ENCODE results near the gene PNPLA5.

The PNPLA5 gene

DNA sequence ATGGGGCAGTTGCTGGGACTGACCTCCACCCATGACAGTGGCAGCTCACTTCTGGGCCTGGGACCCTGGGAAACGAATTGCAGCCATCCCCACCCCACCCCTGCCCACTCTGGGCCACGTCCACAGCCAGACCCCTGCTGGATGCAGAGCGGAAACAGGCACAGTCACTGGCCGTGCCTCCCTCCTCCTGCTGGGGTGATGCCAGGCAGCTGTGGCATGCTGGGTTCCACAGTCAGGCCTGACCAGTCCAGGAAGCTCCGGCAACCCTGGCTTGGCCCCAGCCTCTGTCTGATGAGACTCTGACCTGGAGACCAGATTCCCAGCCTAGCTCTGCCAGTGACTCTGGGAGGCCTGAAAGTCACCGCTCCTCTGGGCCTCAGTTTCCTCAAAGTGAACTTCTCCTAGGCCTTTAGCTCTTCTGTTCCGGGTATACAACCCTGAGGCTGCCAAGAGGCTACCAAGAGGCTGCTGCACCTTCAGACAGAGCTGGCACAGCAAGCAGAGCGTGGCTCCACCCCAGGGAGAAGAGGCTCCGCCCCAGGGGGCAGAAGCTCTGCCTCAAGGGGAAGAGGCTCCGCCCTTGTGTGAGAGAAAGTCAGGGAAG lies 38.4 kb downstream of the PNPLA5 start:
- no peak for DNase-seq

DNA sequence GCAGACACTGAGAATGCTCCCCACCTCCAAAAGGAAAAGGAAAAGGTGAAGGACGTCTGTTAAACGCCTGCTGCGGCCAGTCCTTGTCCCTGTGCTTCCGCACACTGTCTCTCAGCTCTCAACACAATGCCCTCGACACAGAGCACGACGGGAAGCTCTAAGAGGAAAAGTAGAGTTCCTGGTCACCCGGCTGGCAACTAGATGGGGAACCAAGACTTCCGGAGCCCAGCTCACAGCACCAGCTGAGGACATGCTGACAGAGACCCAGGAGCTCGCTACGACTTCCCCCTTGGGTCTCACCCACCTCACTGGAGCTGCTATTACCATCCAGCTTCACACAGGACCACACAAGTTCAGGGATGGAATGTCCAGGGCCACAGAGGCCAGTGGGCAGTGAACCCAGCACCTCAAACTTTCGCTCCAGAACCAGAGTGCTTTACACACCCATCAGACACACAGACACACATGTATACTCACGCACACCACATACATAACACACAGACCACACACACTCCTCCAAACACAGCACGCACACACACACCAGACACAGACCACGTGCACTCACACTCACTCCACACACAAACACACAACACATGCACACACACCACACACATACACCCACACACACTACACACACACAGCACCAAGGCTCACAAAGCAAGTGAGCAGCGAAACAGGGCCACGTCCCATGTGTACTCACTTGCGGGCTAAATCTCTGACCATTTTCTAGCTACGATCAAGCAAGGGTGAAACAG lies 39.1 kb downstream of the PNPLA5 start:
- DNase-seq, result no peak

DNA sequence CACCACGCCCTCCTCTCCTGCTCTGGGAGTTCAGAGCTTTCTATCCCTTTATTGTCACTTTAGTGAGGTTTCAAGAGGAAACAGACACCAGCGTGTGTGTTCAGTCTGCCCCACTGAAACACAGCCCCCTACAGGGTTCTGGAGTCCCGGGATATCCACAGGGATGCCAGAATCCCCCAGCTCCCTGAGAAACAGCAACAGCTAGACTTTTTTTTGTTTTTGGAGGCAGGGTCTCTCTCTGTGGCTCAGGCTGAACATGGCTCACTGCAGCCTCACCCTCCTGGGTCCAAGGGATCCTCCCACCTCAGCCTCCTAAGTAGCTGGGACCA lies 39.9 kb downstream of the PNPLA5 start:
- no peak for DNase-seq

DNA sequence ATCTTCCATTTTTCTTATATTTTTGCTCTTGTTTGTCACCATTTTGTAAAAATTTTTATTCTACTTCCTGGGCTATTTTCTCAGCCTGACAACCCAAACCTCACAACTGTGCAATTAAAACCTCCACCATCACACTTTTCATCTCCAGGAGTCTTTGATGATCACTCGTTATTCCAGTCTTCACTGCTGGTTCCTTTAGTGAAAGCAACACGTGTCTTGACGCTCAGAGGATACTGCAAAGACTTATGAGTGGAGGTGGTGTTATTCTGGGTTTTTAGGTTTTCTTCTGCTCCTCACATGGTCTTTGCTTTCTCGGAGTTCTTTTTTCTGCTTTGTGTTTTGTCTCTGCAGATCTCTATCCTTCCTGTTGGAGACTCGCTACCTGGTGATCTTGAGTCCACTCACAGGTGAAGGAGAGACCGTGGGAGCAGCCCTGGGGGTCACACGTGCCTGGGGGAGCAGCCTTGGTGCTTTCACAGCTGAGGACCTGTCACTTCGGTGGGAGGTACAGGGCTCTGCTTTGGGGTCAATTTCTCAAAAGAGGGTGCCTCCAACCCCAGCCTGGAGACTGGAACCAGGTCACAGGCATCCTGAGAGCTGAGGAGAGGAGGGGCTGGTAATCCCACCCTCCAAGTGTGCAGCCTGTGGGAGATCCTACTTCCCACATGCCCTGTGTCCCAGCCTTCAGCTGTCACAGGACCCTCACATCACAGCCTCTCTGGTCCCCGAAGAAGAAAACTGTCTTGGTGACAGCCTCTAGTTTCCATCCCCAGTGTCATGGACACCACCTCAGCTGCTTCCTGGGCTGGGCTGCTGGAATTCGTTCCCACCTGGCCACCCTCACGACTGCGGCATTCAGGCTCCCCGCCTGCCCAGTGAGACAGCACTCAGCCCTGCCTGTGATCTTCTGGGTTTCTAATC lies 40.5 kb downstream of the PNPLA5 start:
- DNase-seq, result no peak

DNA sequence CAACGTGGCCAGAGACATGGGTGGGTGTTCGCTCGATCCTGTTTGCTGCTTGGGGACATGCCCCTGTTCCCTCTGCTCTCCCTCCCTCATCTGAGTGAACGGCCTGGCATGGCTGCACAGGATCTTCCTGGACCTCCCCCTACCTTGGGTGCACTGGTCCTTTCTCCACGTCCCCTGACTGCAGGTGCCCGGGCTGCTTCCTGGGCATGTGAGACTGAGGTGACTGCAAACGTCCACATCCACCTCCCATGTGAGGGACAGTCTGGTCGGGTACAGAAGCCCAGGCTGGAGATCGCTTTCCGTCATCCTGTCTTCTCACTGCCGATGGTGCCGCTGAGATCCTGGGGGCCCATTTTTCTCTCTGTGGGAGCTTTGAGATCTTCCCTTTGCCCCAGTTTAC lies 41.3 kb downstream of the PNPLA5 start:
- no peak for DNase-seq

DNA sequence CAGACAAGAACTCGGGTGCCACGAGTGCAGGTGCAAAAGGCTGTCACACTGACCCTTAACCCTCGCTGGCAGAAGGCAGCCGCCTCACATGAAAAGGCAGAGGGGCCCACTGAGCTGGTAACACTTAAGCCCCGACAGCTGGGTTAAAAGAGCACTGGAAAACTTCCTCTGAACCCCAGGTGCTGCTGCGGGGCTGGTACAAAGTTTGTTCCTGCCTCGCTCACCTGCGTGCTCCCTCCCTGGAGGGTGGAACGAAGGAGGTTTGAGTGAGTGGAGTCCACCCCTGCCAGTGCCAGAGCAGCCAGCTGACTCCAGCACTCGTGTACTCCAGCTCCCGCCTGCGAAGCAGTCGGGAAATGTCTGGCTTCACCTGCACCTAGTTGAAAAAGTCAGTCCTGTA lies 42.1 kb downstream of the PNPLA5 start:
- no peak for DNase-seq

DNA sequence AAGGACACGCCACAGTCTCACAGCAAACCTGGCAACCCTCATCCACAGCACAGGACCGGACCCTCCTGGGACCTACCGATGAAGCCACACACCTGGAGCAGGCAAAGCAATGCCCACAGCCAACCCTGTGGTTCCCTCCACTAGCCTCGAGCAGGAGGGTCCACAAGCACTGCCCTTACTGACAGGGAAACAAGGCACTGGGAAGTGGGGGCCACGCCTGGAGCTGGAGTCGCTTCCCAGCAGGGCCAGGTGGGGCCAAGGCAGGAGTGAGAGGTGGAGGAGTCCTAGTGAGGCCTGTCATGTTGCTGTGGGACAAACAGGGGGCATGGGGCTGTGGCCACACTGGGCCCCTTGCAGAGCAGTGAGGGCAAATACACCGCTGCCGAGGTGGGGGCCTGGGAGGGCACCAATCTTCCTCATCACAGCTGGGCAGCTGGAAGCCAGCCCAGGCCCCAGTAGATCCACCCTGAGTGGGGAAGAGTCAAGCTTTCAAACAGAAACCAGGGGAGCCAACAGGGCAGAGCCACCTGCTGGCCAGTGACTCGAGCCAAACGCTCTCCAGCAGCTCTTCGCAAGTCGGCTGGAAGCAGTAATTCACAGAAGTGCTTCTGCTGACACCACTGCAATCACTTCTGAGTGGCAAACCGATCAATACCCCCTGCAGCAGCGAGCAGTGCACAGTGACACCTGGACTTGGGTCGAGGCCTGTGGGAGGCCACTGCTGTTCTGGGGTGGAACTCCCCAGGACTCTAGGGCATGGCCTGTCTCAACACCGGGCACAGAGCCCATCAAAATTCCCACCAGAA lies 43.2 kb downstream of the PNPLA5 start:
- DNase-seq, result no peak

DNA sequence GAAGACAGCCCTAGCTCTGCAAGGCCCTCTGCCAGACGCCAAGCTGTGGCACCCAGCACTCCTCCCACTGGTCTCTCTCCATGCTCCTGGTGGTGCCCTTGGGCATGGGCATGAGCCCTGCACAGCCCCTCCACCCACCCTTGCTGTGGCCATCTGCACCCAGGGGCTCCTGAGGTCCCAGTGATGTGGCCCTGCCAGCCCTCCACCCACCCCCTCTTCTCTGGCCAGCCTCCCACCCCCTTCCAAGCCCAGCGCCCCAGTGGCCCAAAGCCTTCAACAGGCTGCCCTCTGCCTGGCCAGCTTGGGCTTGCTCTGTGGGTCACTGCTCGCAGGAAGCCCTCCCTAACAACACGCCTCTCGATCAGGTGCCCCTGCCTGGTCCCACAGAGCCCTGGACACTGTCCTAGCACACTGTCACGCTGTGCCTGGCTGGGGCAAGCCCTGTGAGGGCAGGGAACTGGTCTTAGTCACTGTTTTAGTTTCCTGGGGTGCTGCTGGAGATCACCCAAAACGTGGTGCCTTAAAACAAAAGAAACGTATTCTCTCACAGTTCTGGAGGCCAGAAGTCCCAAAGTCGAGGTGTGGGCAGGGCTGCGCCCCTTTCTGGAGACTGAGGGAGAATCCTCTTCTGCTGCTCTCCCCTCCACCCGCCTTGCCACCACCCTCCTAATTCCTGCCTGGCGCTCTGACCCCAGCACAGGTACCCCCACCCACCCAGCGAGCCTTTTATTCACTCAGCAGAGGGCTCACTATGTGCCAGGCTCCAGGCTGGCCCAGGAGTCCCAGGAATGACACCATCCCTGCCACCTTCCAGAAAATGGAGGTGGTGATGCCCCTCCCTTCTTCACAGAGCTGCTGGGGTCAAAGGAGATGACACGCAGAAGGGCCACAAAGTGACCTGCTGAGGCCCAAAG lies 44.2 kb downstream of the PNPLA5 start:
- no peak for DNase-seq

DNA sequence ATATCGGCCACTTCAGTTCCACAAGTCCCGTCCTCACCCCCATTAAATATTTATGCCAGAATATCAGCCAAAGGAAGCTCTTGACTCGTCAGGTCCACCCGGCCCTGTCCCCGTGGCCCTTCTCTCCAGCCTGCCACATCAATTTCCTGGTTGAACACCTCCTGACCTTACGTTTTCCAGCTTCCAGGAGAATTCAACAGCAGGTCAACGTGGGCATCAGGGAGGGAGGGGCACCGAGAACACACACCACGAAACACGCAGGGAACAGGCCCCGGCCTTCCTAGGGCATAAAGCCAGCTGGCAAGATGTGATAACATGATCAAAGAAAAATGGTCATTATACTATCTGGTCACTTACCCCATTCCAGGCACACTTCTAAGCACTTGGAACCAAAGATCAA lies 44.8 kb downstream of the PNPLA5 start:
- DNase-seq, result no peak

DNA sequence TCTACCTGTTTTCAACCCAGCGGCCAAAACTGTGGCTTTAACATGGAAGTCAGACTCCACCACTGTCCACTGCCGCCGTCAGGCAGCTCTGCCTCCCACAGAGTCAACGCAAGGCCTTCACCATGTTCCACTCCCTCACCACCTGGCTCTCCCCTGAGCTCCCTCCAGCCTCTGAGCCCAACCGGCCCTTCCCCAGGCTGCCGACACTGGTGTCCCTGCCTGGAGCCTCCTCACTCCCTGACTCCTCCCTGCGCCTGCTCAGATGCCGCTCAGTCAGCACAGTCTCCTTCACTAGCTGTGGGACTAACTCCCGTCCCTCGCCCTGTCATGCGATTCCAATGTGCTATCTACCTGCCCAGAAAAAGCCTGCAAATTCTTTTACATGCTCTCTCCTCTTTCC lies 45.8 kb downstream of the PNPLA5 start:
- no peak for DNase-seq

DNA sequence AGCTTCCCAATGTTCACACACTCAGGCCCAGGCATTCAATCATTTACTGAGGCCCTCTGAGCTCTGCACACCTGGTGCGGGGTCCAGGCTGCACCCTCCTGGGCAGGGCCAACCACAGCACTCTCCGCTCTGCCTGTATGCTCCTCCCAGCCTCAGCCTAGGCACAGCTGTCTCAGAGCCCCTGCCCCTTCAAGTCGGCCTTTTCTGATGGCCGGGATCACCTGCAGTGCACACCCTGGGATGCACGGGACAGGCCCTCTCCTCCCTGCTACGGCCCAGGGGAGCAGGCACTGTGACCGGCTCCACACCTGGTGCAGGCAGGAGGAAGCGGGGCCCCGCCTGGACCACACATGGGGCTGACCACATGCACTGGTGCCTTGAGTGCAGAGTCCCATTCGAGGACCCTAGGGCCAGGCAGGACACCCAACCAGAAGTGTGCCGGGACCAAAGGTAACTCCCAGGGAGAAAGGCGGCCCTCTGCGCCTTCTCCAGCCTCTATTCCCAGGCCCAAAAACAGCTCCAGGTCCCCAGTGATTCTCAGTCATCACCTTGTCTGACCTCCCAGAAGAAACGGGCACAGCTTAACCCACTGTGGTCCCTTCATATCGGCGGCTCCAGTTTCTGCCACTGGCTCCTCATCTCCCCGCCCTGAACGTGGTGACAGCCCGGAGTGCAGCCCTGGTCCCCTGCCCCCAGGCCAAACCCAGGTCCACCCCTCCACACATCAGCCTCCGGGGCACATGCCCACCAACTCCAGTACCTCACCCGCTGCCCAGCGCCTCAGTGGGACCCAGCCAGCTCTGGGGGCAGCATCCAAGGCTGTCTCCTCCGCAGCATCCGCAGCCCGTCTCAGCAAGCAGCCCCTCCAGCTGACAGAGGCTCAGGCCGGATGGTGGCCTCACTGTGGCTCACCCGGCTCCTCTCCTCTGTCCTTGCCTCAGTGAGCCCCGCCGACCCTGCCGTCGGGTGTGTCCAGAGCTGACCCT lies 47.0 kb downstream of the PNPLA5 start:
- no peak for DNase-seq

DNA sequence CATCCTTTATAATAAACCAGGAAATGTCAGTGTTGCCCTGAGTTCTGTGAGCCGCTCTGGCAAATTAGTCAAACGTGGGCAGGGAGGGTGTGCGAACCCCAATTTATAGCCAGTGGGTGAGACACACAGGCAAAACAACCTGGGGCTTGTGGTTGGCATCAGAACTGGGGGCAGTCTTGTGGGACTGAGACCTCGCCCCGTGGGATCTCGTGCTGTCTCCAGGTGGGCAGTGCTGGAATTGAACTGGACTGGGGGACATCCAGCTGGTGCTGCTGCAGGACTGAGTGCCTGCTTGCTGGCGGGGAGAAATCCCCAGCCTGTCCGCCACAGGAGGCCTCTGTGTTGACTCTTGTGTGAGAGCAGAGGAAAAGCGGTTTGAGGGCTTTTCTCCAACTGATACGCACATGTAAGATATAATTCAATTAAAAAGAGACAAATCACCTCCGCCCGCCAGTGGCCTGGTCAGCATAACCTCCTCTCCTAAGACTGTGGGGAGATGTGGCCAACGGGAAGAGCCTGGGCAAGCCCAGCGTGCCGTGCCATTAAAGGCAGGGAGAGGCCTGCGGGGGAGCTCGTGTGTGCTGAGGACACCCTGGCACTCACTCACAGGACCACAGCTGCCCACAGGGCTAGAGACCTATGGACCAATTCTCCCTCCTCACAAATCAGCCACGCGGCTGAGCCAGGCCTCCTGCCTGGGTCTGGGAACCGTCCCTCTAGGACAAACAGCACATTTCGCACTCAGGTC lies 47.9 kb downstream of the PNPLA5 start:
- DNase-seq, result no peak

DNA sequence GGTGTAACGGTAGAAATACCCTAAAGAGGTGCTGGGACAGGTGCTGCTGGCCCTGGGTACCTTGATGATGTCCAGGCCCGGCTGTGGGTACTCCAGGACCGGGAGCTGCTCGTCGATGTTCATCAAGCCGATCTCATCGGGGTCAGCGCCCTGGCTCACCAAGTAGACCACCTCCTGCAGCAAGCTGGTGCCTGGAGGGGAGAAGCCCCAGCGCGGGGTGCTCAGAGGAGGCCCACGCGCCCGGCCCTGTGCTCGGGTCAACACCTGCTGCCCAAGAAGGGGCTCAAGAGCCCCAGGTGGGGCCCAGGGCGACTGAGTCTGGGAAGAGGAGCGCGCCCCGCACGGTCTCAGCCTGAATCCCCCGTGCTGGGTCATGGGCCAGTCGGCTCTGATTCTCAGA lies 50.1 kb downstream of the PNPLA5 start:
- no peak for DNase-seq

DNA sequence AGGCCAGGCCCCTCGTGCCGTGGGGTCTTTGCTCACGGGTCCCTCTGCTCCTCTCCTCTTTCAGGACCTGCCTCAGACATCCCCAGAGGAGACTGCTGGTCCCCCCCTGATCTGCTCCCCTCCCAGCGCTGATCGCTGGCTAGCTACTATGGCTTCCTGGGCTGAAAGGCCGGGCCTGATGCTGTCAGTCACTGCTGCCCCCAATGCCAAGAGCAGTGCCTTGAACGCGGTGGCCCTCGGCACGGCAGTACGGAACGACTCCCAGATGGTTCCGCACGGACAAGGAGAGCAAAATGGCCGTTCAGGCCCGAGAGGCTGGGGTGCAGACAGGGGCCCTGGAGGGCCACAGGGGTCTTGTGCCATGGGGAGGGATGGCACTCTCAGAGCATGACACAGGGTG lies 51.0 kb downstream of the PNPLA5 start:
- DNase-seq, result no peak

DNA sequence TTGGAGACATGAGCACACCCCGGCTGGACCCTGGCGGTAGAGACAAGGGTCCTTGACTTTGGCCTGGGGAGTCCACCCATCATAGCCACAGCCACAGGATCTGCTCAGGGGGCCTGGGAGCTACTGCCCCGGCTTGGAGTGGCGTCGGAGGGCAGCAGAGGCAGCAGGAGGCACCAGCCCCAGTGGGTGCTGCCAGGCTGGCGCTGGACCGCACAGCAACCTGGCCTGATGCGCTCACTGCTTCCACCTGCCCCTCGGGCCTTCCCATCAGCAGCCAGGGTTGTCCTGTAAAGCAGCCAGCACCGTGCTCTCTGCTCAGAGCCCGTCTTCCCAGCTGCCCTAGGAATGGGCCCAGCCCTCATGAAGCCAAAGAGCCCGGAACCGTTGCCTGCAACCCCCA lies 51.4 kb downstream of the PNPLA5 start:
- no peak for DNase-seq

DNA sequence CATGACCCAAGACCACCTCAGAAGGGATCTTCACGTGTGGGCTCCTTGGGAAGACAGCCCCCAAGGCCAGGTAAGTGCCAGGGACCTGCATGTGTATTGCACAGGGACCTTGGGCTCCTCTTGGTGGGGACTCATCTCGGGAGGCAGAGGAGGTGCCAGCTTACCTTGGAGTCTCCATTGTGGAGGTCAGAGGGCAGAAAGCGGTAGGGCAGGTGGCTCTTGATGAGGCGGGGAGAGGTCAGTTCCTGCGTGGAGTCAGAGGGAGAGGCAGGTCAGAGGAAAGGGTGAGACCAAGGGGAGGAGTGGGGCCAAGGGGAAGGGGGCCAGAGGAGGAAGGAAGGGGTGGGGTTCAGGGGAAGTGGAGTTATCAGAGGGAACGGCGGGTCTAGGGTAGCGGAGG lies 52.0 kb downstream of the PNPLA5 start:
- no peak for DNase-seq

DNA sequence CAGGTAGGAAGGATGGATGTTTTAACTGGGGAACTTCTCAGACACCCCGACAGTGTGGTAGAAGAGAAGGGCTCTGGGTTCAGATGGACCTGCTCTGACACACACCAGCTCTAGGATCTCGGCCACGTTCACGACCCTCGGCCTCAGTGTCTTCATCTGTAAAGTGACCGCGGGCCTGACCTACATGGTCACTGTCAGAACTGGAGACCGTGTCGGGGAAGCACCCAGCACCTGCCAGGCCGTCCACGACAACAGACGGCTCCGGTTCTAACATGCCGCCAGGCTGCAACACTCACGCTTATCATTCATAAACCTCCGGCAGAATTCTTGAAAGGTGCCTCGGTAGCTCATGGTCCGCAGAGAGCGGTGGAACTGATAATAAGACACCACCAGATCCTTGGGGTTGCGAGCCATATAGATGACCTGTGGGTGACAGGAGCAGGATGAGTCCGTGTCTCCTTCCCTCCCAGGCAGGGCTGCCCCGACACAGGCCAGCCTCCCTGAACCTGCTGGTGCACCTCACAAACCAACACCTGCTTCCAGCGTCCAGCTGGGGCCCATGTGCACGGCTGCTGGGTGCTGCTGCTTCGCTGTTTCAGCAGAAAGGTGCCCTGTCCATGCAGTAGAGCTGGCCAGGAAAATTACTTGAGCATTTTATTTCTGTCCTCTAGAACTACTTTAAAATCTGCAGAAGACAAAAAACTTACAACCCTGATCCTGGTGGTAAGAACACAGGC lies 53.1 kb downstream of the PNPLA5 start:
- no peak for DNase-seq

DNA sequence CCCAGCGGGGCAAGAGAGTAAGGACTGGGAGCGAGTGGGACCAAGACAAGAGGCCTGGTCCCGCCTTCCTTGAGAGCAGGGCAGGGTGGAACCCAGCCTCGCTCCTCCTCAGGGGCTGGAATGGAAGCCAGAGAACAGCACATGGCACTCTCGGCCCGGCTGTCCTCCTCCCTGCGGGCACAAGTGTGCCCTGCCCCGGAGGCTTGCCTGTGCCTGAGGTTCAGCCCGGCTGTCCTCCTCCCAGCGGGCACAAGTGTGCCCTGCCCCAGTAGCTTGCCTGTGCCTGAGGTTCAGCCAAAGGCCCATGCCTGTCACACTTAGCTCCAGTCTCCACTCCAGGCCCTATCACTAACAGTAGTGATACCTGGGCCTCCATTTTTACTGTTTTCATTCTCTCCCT lies 53.7 kb downstream of the PNPLA5 start:
- no peak for DNase-seq

DNA sequence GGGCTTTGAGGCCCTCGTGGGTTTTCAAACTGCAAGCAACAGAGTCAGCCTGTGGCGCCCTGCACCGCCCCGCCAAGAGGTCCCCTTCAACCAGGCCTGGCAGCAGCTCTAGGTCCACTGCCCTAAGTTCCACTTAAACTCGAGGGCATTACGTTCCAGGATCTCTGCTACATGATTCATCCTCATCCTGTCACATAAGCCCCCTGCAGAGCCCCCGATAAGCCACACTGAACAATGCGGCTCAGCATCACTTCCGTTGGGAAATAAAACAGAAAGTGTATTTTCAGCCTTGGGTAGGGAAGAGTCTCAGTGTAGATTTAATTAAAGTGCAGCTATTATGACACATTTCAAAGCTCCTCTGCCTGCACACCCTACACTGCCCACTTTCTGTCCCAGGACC lies 54.1 kb downstream of the PNPLA5 start:
- DNase-seq, result no peak
